HL-60 (cell line): ENCODE measurements around the gene FCRL6.

Experiments
- GABPA ChIP-seq: IDR thresholded peaks from 2 replicates; pipeline ENCODE4 v1.6.1; 2012; ENCODE audit warnings: low read depth
- POLR2AphosphoS5 ChIP-seq: IDR thresholded peaks from 2 replicates; pipeline ENCODE4 v1.6.1; 2012; ENCODE audit warnings: low read depth

DNA sequence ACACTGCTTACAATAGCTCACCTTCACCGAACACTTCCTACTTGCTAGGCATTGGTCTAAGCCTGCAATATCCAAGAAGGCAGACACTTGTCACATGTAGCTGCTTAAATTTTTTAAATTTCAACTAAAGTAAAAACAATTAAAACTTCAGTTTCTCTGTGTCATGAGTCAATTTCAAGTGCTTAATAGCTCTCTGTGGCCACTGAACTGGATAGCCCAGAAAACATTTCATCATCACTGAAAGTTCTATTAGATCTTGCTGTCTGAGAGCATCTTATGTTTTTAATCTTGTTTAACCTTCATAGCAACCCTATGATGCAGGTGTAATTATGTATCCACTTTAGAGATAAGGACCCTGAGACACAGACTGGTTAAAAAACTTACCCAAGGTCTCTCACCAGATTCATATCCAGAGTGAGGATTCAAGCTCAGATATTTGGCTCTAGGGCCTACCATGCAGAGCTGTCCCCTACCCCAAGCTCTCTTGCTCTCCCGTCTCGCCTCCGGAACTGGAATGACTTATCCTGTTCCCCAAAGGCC, 2.6 kb upstream of the FCRL6 start:
- TF ChIP-seq GABPA: no peak
- no peak for TF ChIP-seq POLR2AphosphoS5
